GM23338 (cell line): ENCODE data around the gene NRF1. TPM values are rescaled to one million over a fixed set of nuclear protein-coding genes. Genes with fewer than 3 reads are reported as not detected.
A peak's percentile ranks its signal among the peaks of the same experiment; 100 is the strongest.

ENCODE experiments used
- ATAC-seq: fragments of 200-7000 bp; cut with Tn5 transposase; 3 replicates; pipeline ENCODE4 v1.9.1; 2020
- DNase-seq: peaks from one replicate; pipeline ENCODE4 v3.0.0-alpha.2; 2015; ENCODE audit warnings: low spot score
- H2AFZ ChIP-seq: fragments of 200-600 bp; sonication (generic); 2 replicates; pipeline ENCODE4 v1.8.0; 2016; ENCODE audit warnings: antibody characterized with exemption, mild to moderate bottlenecking, moderate library complexity
- H3F3A ChIP-seq: fragments of 200-600 bp; sonication (generic); replicated peaks from 2 replicates; pipeline ENCODE4 v1.8.0; 2017; ENCODE audit warnings: antibody characterized with exemption, mixed run types, low read depth
- H3K27ac ChIP-seq: fragments of 200-600 bp; sonication (generic); 2 replicates; pipeline ENCODE4 v1.6.1; 2016; ENCODE audit warnings: low read depth
- H3K27me3 ChIP-seq: fragments of 200-600 bp; sonication (generic); 2 replicates; pipeline ENCODE4 v1.8.0; 2016; ENCODE audit warnings: mild to moderate bottlenecking, mixed run types, moderate library complexity; ENCODE audit not compliant: insufficient read depth
- H3K36me3 ChIP-seq: fragments of 200-600 bp; sonication (generic); 2 replicates; pipeline ENCODE4 v1.8.0; 2016; ENCODE audit warnings: mild to moderate bottlenecking; ENCODE audit not compliant: insufficient read depth
- H3K4me1 ChIP-seq: fragments of 200-600 bp; sonication (generic); 2 replicates; pipeline ENCODE4 v1.8.0; 2016; ENCODE audit warnings: mild to moderate bottlenecking, moderate library complexity; ENCODE audit not compliant: insufficient read depth
- H3K4me2 ChIP-seq: fragments of 200-600 bp; sonication (generic); 2 replicates; pipeline ENCODE4 v1.7.1; 2017; ENCODE audit warnings: mixed run types
- H3K4me3 ChIP-seq: fragments of 200-600 bp; sonication (generic); 2 replicates; pipeline ENCODE4 v1.6.1; 2016; ENCODE audit warnings: mixed run types
- H3K79me2 ChIP-seq: fragments of 200-600 bp; sonication (generic); replicated peaks from 2 replicates; pipeline ENCODE4 v1.8.0; 2017; ENCODE audit warnings: mild to moderate bottlenecking; ENCODE audit not compliant: insufficient read depth
- H3K9me2 ChIP-seq: fragments of 200-600 bp; sonication (generic); 2 replicates; pipeline ENCODE4 v1.8.0; 2017; ENCODE audit not compliant: insufficient read depth
- H4K20me1 ChIP-seq: fragments of 200-600 bp; sonication (generic); replicated peaks from 2 replicates; pipeline ENCODE4 v1.8.0; 2017; ENCODE audit warnings: mild to moderate bottlenecking; ENCODE audit not compliant: insufficient read depth
- H3K27ac Mint-ChIP-seq: 2 replicates; pipeline ENCODE4 v1.8.0; 2020; ENCODE audit warnings: inconsistent platforms, mild to moderate bottlenecking, moderate library complexity, mixed read lengths
- H3K27me3 Mint-ChIP-seq: 3 replicates; pipeline ENCODE4 v1.8.0; 2022; ENCODE audit warnings: low read depth, mild to moderate bottlenecking, moderate library complexity, mixed read lengths, inconsistent platforms; ENCODE audit not compliant: insufficient read depth, poor library complexity
- H3K36me3 Mint-ChIP-seq: 3 replicates; pipeline ENCODE4 v1.8.0; 2021; ENCODE audit warnings: low read depth, mild to moderate bottlenecking, inconsistent platforms, moderate library complexity, mixed read lengths
- H3K4me1 Mint-ChIP-seq: 3 replicates; pipeline ENCODE4 v1.8.0; 2020; ENCODE audit warnings: mild to moderate bottlenecking, inconsistent platforms, mixed read lengths
- H3K4me3 Mint-ChIP-seq: 3 replicates; pipeline ENCODE4 v1.8.0; 2021; ENCODE audit warnings: moderate library complexity, mild to moderate bottlenecking, inconsistent platforms, mixed read lengths
- H3K9me3 Mint-ChIP-seq: 3 replicates; pipeline ENCODE4 v1.8.0; 2020; ENCODE audit warnings: moderate library complexity, mild to moderate bottlenecking, inconsistent platforms, mixed read lengths
- CTCF ChIP-seq, 2 experiments: fragments of 200-600 bp in 1 of 2; sonication (generic) in 1 of 2; conservative IDR thresholded peaks; 2 replicates each; pipeline versions ENCODE4 v1.5.1 to v1.6.1; 2016 to 2017; ENCODE audit warnings: antibody characterized with exemption in 2 of 2, low read depth in 2 of 2, mild to moderate bottlenecking in 2 of 2, moderate library complexity in 1 of 2
- ETS1 ChIP-seq: IDR thresholded peaks from 2 replicates; pipeline ENCODE4 v1.6.1; 2016; ENCODE audit warnings: antibody characterized with exemption
- JUNB ChIP-seq: IDR thresholded peaks from one replicate; pipeline ENCODE4 v1.6.1; 2016; ENCODE audit warnings: antibody characterized with exemption; ENCODE audit not compliant: unreplicated experiment
- NANOG ChIP-seq: IDR thresholded peaks from 2 replicates; pipeline ENCODE4 v1.6.1; 2016; ENCODE audit warnings: antibody characterized with exemption, borderline replicate concordance
- STAT1 ChIP-seq: IDR thresholded peaks from one replicate; pipeline ENCODE4 v1.6.1; 2016; ENCODE audit warnings: antibody characterized with exemption; ENCODE audit not compliant: unreplicated experiment
- ZNF331 ChIP-seq: fragments of 250-450 bp; sonication (Bioruptor Pico); IDR thresholded peaks from 2 replicates; pipeline ENCODE4 v1.5.0; 2020; ENCODE audit warnings: low read depth, mild to moderate bottlenecking, moderate library complexity
- ZNF462 ChIP-seq: fragments of 250-450 bp; sonication (Bioruptor Pico); IDR thresholded peaks from 2 replicates; pipeline ENCODE4 v1.5.0; 2020; ENCODE audit warnings: mild to moderate bottlenecking, moderate library complexity
- polyA plus RNA-seq: library from polyadenylated mRNA; unstranded; fragments of >200 nt; fragmentation: Nextera tagmentation; extraction: Ambion mirVana; gene quantifications from 2 replicates; pipeline ENCODE4 v1.2.1, GENCODE V29; 2016
- total RNA-seq: library from RNA; depleted of rRNA; stranded (reverse); fragments of >200 nt; shearing (Covaris generic); gene quantifications from 2 replicates; pipeline ENCODE4 v1.2.3, GENCODE V29; 2014

The NRF1 gene
- total and polyA plus RNA-seq, 2 experiments from 2014 or later, result 5.3 to 24.6 TPM

GRCh38 chr7:129642871-129643549 is 31.5 kb downstream of the NRF1 start (continued):
- TF ChIP-seq CTCF (conservative IDR thresholded peaks at IDR 0.05; ENCODE audit: low read depth in 2 of 2) (no peak), JUNB (no peak), STAT1 (no peak), NANOG (no peak)

- no peak for DNase-seq
- Histone ChIP-seq H3K4me3 (no peak overlapping the region), H4K20me1 (peaks cover 18% of the 10 kb centered on the region), H3K9me2 (no peaks in the 10 kb centered on the region), H3K36me3 (no peaks in the 10 kb centered on the region), H3K79me2 (peaks cover 60% of the 10 kb centered on the region), H3F3A (peaks cover 9% of the 10 kb centered on the region), H3K4me2 (no peak overlapping the region), H3K27me3 (no peaks in the 10 kb centered on the region), H2AFZ (no peak overlapping the region), H3K27ac (no peak overlapping the region; the same call in 1 of the 2 replicates), H3K4me1 (peaks cover 35% of the 10 kb centered on the region)
- H3K36me3 Mint-ChIP-seq, result peaks cover 7% of the 10 kb centered on the region
- ATAC-seq, result peak; percentile 15; the same call in 2 of the 3 replicates
- TF ChIP-seq ETS1, result no peak
- peaks cover 29% of the 10 kb centered on the region for H3K4me1 Mint-ChIP-seq
- H3K27me3 Mint-ChIP-seq, result no peaks in the 10 kb centered on the region
- H3K27ac Mint-ChIP-seq, result peak overlapping the region; percentile 25; the same call in 1 of the 2 replicates
- H3K4me3 Mint-ChIP-seq, result no peak overlapping the region
- H3K9me3 Mint-ChIP-seq, result no peaks in the 10 kb centered on the region; the same call in 2 of the 3 replicates
Observed at GRCh38 chr7:129643550-129644170, 32.1 kb downstream of the NRF1 start.

GRCh38 chr7:129644634-129645230 is 33.2 kb downstream of the NRF1 start:
- Histone ChIP-seq H3F3A (peaks cover 11% of the 10 kb centered on the region), H3K79me2 (peaks cover 54% of the 10 kb centered on the region), H4K20me1 (peaks cover 13% of the 10 kb centered on the region), H3K4me3 (no peak overlapping the region), H3K4me1 (peaks cover 44% of the 10 kb centered on the region), H3K4me2 (no peak overlapping the region), H3K9me2 (no peaks in the 10 kb centered on the region), H2AFZ (no peak overlapping the region), H3K27ac (no peak overlapping the region), H3K27me3 (no peaks in the 10 kb centered on the region), H3K36me3 (no peaks in the 10 kb centered on the region)
- Mint-ChIP-seq H3K27me3 (no peaks in the 10 kb centered on the region), H3K9me3 (no peaks in the 10 kb centered on the region; the same call in 2 of the 3 replicates), H3K36me3 (peaks cover 8% of the 10 kb centered on the region), H3K4me3 (no peak overlapping the region), H3K27ac (no peak overlapping the region), H3K4me1 (peaks cover 34% of the 10 kb centered on the region)
- ATAC-seq, result no peak
- peak; percentile 54 for DNase-seq
- TF ChIP-seq ETS1, result no peak
- TF ChIP-seq STAT1, result no peak
- no peak for TF ChIP-seq ZNF331 (CRISPR knock-in tag)
- TF ChIP-seq ZNF462, result no peak
